Activated T-cell treated with anti-CD3 and anti-CD28 coated beads, Interleukin-2, amount 50 U/mL, for 48 hours (primary cell): ENCODE data around the gene EXOC4.
"Not testable (repeated sequence)": the region's sequence is repeated elsewhere in the genome, so short reads cannot be mapped to it uniquely, and the experiment has no call there.

ENCODE experiments used
- DNase-seq, 2 experiments: peaks; one replicate each; pipeline ENCODE4 v3.0.0-alpha.2; 2020

The EXOC4 gene

GRCh38 chr7:134065415-134065814, 812.5 kb downstream of the EXOC4 start:
- DNase-seq, result no peak

- no peak for DNase-seq
Measured at GRCh38 chr7:134067164-134067563, 814.3 kb downstream of the EXOC4 start.

- no peak for DNase-seq
Measured at GRCh38 chr7:134068670-134069069, 815.8 kb downstream of the EXOC4 start.

- DNase-seq, result no peak
Measured at GRCh38 chr7:134069187-134069586, 816.3 kb downstream of the EXOC4 start.

GRCh38 chr7:134070673-134071072, 817.8 kb downstream of the EXOC4 start:
- no peak for DNase-seq

- no peak for DNase-seq
Measured at GRCh38 chr7:134071355-134072331, 818.8 kb downstream of the EXOC4 start.

- no peak for DNase-seq
Measured at GRCh38 chr7:134073276-134073675, 820.4 kb downstream of the EXOC4 start.

- no peak for DNase-seq
Measured at GRCh38 chr7:134075799-134076198, 822.9 kb downstream of the EXOC4 start.

GRCh38 chr7:134077560-134077959, 824.7 kb downstream of the EXOC4 start:
- DNase-seq, result not testable (repeated sequence)

GRCh38 chr7:134078991-134079390, 826.1 kb downstream of the EXOC4 start:
- no peak for DNase-seq

GRCh38 chr7:134081695-134082094, 828.8 kb downstream of the EXOC4 start:
- DNase-seq, result no peak

GRCh38 chr7:134083766-134084487, 831.0 kb downstream of the EXOC4 start:
- DNase-seq, result no peak

GRCh38 chr7:134084488-134085144, 831.7 kb downstream of the EXOC4 start:
- no peak for DNase-seq

GRCh38 chr7:134085311-134085710, 832.4 kb downstream of the EXOC4 start:
- DNase-seq, result no peak

GRCh38 chr7:134086998-134087735, 834.3 kb downstream of the EXOC4 start:
- DNase-seq, result no peak

GRCh38 chr7:134088199-134088598, 835.3 kb downstream of the EXOC4 start:
- no peak for DNase-seq

- DNase-seq, result no peak
Measured at GRCh38 chr7:134089446-134089845, 836.6 kb downstream of the EXOC4 start.

GRCh38 chr7:134098072-134098471, 845.2 kb downstream of the EXOC4 start:
- no peak for DNase-seq

GRCh38 chr7:134101716-134102115, 848.8 kb downstream of the EXOC4 start:
- no peak for DNase-seq

- no peak for DNase-seq
Measured at GRCh38 chr7:134104166-134104565, 851.3 kb downstream of the EXOC4 start.

- DNase-seq, result no peak
Measured at GRCh38 chr7:134105841-134106240, 853.0 kb downstream of the EXOC4 start.

GRCh38 chr7:134108802-134109201, 855.9 kb downstream of the EXOC4 start:
- no peak for DNase-seq

- DNase-seq, result no peak
Measured at GRCh38 chr7:134113655-134114054, 860.8 kb downstream of the EXOC4 start.
